Urinary bladder (tissue), 4 donors: Measurements from ENCODE around the gene LIPN. TPM values are rescaled to one million over a fixed set of nuclear protein-coding genes. Genes with fewer than 3 reads are reported as not detected.

Experiments
- DNase-seq: peaks from one replicate; pipeline ENCODE4 v3.0.0-alpha.2; 2015; ENCODE audit errors: extremely low spot score
- H3K27ac ChIP-seq: one replicate; pipeline ENCODE4 v1.5.1; 2013; ENCODE audit warnings: low read depth, mild to moderate bottlenecking, moderate library complexity
- H3K36me3 ChIP-seq: one replicate; pipeline ENCODE4 v1.6.1; 2013; ENCODE audit warnings: mild to moderate bottlenecking, moderate library complexity; ENCODE audit not compliant: insufficient read depth
- H3K4me1 ChIP-seq: one replicate; pipeline ENCODE4 v1.6.1; 2013; ENCODE audit warnings: mild to moderate bottlenecking, moderate library complexity; ENCODE audit not compliant: insufficient read depth
- H3K4me3 ChIP-seq: one replicate; pipeline ENCODE4 v1.5.1; 2013; ENCODE audit warnings: low read depth, low read length
- WGBS: extraction: QIAGEN DNeasy Blood & Tissue Kit; methylation state at CpG from one replicate; pipeline ENCODE4 v1.1.7; 2013; 5-methylcytosine and 5-hydroxymethylcytosine counted together
- polyA plus RNA-seq: library from polyadenylated mRNA; stranded (reverse); fragments of 200-250 nt; gene quantifications from one replicate; pipeline ENCODE4 v1.2.3, GENCODE V29; 2013
- total RNA-seq: library from RNA; depleted of rRNA; stranded (reverse); fragments of >200 nt; gene quantifications from one replicate; pipeline ENCODE4 v1.2.3, GENCODE V29; 2014
- donor health status: healthy with polysubstance abuse.
- donor health status: healthy.

LIPN gene
- total and polyA plus RNA-seq, 2 donors = 0.06 TPM; not detected in 1

GRCh38 chr10:88793712-88794299 is 34.0 kb downstream of the LIPN start:
- Histone ChIP-seq H3K27ac (no peak overlapping the region), H3K36me3 (no peaks in the 10 kb centered on the region), H3K4me3 (no peak overlapping the region), H3K4me1 (no peaks in the 10 kb centered on the region)
- WGBS = 46% methylated on average over 2 of the region's 2 CpGs
- DNase-seq = no peak

- H3K36me3 ChIP-seq = no peaks in the 10 kb centered on the region
- no peak overlapping the region for H3K27ac ChIP-seq
- no peak for DNase-seq
- no peak overlapping the region for H3K4me3 ChIP-seq
- no peaks in the 10 kb centered on the region for H3K4me1 ChIP-seq
- 61% methylated on average over 1 of the region's 1 CpG for WGBS
These were observed 34.9 kb downstream of the LIPN start for GRCh38 chr10:88794731-88795130.

- no peaks in the 10 kb centered on the region for H3K4me1 ChIP-seq
- H3K27ac ChIP-seq = no peak overlapping the region
- WGBS = 83% methylated on average over 2 of the region's 2 CpGs
- no peak for DNase-seq
- H3K4me3 ChIP-seq = no peak overlapping the region
- H3K36me3 ChIP-seq = no peaks in the 10 kb centered on the region
These were observed 40.6 kb downstream of the LIPN start for GRCh38 chr10:88800152-88801125.

- Histone ChIP-seq H3K4me3 (no peak within 1 kb of the TSS), H3K36me3 (no peaks in the 10 kb centered on the region), H3K4me1 (no peaks in the 10 kb centered on the region), H3K27ac (no peak within 1 kb of the TSS)
- no peak for DNase-seq
- 67% methylated on average over 2 of the region's 2 CpGs for WGBS
These were observed 42.9 kb downstream of the LIPN start, which contains the start of gene LIPM for GRCh38 chr10:88802523-88803285. TSS of gene LIPM (plus strand) at chr10:88802730. CDS start at chr10:88802897, 167 bp downstream.

- Histone ChIP-seq H3K27ac (no peak overlapping the region), H3K36me3 (no peaks in the 10 kb centered on the region), H3K4me3 (no peak overlapping the region), H3K4me1 (no peaks in the 10 kb centered on the region)
- 84% methylated on average over 2 of the region's 2 CpGs for WGBS
- DNase-seq = no peak
These were observed 43.8 kb downstream of the LIPN start for GRCh38 chr10:88803641-88804040.

GRCh38 chr10:88804083-88804812 is 44.4 kb downstream of the LIPN start:
- Histone ChIP-seq H3K4me1 (no peaks in the 10 kb centered on the region), H3K4me3 (no peak overlapping the region), H3K27ac (no peak overlapping the region), H3K36me3 (no peaks in the 10 kb centered on the region)
- WGBS = 46% methylated on average over 6 of the region's 6 CpGs
- no peak for DNase-seq

- no peak for DNase-seq
- Histone ChIP-seq H3K27ac (no peak overlapping the region), H3K36me3 (no peaks in the 10 kb centered on the region), H3K4me3 (no peak overlapping the region), H3K4me1 (no peaks in the 10 kb centered on the region)
- WGBS = 36% methylated on average over 2 of the region's 2 CpGs
These were observed 45.5 kb downstream of the LIPN start for GRCh38 chr10:88805361-88805760.

- WGBS = 85% methylated on average over 3 of the region's 3 CpGs
- H3K36me3 ChIP-seq = no peaks in the 10 kb centered on the region
- H3K4me3 ChIP-seq = no peak overlapping the region
- no peak overlapping the region for H3K27ac ChIP-seq
- no peaks in the 10 kb centered on the region for H3K4me1 ChIP-seq
- no peak for DNase-seq
These were observed 46.1 kb downstream of the LIPN start for GRCh38 chr10:88805924-88806323.

- Histone ChIP-seq H3K36me3 (no peaks in the 10 kb centered on the region), H3K4me3 (no peak overlapping the region), H3K27ac (no peak overlapping the region), H3K4me1 (no peaks in the 10 kb centered on the region)
- WGBS = 82% methylated on average over 4 of the region's 4 CpGs
- DNase-seq = no peak
These were observed 49.8 kb downstream of the LIPN start for GRCh38 chr10:88809621-88810020.

GRCh38 chr10:88810196-88810961 is 50.6 kb downstream of the LIPN start:
- WGBS = 38% methylated on average over 5 of the region's 5 CpGs
- no peak overlapping the region for H3K27ac ChIP-seq
- no peaks in the 10 kb centered on the region for H3K4me1 ChIP-seq
- DNase-seq = no peak
- H3K36me3 ChIP-seq = no peaks in the 10 kb centered on the region
- H3K4me3 ChIP-seq = no peak overlapping the region

- H3K36me3 ChIP-seq = no peaks in the 10 kb centered on the region
- H3K4me1 ChIP-seq = no peaks in the 10 kb centered on the region
- 86% methylated on average over 6 of the region's 6 CpGs for WGBS
- DNase-seq = no peak
- H3K27ac ChIP-seq = no peak overlapping the region
- H3K4me3 ChIP-seq = no peak overlapping the region
These were observed 53.4 kb downstream of the LIPN start for GRCh38 chr10:88813200-88813599.

GRCh38 chr10:88819290-88819689 is 59.5 kb downstream of the LIPN start:
- 85% methylated on average over 3 of the region's 3 CpGs for WGBS
- H3K27ac ChIP-seq = no peak overlapping the region
- H3K36me3 ChIP-seq = no peaks in the 10 kb centered on the region
- DNase-seq = no peak
- H3K4me1 ChIP-seq = no peaks in the 10 kb centered on the region
- H3K4me3 ChIP-seq = no peak overlapping the region
